SH-SY5Y (cell line): ENCODE data around the gene AP1B1.

Experiments
- GATA2 ChIP-seq: IDR thresholded peaks from 2 replicates; pipeline ENCODE4 v1.6.1; 2011; ENCODE audit warnings: mild to moderate bottlenecking, low read depth, low read length
- GATA3 ChIP-seq: IDR thresholded peaks from 2 replicates; pipeline ENCODE4 v1.6.1; 2011; ENCODE audit warnings: low read depth, mild to moderate bottlenecking, low read length, moderate library complexity

DNA sequence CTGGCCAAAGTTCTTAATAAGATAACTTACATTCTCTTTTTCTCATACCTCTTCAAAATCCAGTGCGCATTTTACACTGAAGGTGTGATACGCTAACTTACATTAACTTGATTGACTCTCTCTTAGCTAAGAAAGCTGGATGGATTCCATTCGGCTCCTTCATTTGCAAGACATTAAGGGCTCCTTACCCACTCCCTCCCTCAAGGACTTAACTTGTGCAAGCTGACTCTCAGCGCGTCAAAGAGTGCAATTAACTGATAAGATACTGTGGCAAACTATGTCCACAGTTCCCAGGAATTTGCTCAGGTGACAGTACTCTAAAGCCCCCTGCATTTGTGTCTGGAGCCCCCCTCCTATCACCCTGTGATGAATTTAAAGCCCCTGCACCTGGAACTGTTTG, 43.6 kb upstream of the AP1B1 start:
- TF ChIP-seq GATA2 (no peak), GATA3 (no peak)
